Upper lobe of left lung (tissue), 4 donors: ENCODE results near the gene ZNF628.

Source experiments
- POLR2AphosphoS5 ChIP-seq, 2 donors: sonication (generic); formaldehyde crosslinking; IDR thresholded peaks; one replicate each; pipeline ENCODE4 v1.5.1; 2017; ENCODE audit warnings: antibody characterized with exemption in 2 of 2
- TF ChIP-seq, protein P1 (sequence below), 6 experiments: fragments of 450-650 bp in 4 of 6; fragments of 200-600 bp in 2 of 6; sonication (generic) in 2 of 6; IDR thresholded peaks; one replicate each; pipeline ENCODE4 v1.5.1; 2016 to 2019; ENCODE audit warnings: antibody characterized with exemption in 6 of 6

DNA sequence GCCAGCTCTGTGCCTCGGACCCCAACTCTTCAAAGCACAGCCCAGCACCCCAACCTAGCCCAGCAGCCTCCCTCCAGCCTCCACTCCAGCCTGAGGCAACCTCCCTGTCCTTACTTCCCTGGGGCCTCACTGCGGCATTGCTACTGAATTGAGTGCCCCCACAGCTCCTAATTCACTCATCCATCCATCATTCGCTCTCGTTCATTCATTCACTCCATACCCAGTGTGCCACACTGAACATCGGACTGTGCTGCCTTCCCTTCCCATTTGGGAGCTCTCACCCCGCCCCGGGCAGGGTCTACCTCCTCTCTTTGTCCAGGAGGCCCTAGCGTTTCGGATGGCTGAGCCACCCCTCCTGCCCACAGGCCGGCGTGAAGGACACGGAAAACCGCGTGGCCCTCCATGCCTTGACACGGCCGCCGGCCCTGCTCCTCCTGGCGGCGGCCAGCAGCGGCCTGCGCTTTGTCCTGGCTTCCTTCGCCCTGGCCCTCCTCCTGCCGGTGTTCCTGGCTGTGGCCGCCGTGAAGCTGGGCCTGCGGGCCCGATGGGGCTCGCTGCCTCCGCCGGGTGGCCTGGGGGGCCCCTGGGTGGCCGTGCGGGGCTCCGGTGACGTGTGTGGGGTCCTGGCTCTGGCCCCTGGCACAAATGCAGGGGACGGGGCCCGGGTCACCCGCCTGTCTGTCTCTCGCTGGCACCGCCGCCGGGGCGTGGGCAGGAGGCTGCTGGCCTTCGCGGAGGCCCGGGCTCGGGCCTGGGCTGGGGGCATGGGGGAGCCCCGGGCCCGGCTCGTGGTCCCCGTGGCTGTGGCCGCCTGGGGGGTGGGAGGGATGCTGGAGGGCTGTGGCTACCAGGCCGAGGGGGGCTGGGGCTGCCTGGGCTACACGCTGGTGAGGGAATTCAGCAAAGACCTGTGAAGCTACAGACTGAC, 9.9 kb downstream of the ZNF628 start:
- TF ChIP-seq, protein P1, sequence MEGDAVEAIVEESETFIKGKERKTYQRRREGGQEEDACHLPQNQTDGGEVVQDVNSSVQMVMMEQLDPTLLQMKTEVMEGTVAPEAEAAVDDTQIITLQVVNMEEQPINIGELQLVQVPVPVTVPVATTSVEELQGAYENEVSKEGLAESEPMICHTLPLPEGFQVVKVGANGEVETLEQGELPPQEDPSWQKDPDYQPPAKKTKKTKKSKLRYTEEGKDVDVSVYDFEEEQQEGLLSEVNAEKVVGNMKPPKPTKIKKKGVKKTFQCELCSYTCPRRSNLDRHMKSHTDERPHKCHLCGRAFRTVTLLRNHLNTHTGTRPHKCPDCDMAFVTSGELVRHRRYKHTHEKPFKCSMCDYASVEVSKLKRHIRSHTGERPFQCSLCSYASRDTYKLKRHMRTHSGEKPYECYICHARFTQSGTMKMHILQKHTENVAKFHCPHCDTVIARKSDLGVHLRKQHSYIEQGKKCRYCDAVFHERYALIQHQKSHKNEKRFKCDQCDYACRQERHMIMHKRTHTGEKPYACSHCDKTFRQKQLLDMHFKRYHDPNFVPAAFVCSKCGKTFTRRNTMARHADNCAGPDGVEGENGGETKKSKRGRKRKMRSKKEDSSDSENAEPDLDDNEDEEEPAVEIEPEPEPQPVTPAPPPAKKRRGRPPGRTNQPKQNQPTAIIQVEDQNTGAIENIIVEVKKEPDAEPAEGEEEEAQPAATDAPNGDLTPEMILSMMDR (IDR thresholded peaks at IDR 0.05) = peak in 1 of 6 experiments; percentile 43
- TF ChIP-seq POLR2AphosphoS5 (IDR thresholded peaks at IDR 0.05) = no peak
